HG03135 (cell line): ENCODE measurements around the gene EXOC3.

Experiments
- ATAC-seq: cut with Tn5 transposase; IDR thresholded peaks from one replicate; pipeline ENCODE4 v1.9.1; 2021; ENCODE audit warnings: mild to moderate bottlenecking, moderate library complexity; ENCODE audit not compliant: unreplicated experiment

Gene EXOC3

DNA sequence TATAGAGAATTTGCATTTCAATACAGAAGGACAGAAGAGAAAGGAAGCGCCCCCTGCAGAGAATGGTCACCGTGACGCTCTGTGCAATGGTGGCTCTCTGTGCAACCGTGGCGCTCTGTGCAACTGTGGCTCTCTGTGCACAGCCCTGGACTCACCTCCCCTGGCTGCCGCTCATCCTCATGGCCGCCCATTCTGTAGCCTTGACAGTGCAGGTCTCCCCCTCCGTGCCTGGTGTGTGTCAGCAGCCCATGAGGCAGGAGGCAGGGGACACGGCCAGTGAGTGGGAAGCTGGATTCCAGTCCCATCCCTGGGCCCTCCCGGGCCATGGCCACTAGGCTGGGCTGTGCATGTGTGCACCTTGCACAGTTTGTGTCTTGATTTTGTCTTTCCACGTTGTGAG lies 12.0 kb downstream of the EXOC3 start:
- ATAC-seq = no peak

DNA sequence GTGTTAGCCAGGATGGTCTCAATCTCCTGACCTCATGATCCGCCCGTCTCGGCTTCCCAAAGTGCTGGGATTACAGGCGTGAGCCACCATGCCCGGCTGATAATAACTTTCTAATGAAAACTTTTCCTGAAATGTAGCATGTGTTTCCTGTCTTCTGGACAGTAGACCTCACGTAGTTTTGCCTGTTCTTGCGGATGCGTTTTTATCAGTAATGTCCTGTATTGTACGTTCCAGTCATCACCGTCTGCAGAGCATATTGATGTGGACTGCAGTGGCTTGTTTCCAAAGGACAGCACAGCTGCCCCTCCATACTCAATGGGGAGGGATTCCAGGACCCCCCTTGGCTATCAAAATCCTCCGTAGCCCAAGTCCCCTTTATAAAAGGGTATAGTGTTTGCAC lies 12.8 kb downstream of the EXOC3 start:
- no peak for ATAC-seq

DNA sequence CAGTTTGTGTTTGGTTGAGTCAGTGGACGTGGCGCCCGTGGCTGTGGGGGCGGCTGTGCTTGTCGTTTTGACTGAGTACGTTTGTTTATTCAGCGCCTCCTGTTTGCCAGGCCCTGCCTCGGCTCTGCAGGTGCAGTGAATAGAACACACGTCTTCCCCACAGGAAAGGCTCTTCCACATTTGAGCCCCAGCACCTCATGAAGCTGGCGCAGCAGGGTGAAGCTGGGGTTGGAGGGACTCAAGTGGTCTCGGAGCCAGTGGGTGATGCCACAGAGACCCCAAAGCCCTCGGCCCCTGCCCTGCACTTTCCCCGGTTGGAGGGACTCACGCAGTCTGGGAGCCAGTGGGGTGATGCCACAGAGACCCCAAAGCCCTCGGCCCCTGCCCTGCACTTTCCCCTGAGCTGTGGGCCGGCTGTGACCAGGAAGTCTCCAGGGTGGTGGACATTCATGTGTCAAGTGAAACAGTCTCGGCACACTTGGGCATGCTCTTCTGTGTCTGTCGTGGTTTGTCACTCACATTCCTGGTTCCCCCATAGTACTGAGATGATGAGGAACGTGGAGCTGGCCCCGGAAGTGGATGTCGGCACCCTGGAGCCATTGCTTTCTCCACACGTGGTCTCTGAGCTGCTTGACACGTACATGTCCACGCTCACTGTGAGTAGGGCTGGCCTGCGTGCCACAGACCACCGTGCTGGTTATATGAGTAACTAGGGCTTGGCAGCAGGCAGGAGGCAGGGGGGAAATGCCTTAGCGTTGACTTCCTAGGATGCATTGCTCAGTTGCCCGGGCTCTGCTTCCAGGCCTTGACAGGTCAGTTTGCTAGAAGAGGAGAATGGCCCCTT lies 13.6 kb downstream of the EXOC3 start:
- no peak for ATAC-seq

DNA sequence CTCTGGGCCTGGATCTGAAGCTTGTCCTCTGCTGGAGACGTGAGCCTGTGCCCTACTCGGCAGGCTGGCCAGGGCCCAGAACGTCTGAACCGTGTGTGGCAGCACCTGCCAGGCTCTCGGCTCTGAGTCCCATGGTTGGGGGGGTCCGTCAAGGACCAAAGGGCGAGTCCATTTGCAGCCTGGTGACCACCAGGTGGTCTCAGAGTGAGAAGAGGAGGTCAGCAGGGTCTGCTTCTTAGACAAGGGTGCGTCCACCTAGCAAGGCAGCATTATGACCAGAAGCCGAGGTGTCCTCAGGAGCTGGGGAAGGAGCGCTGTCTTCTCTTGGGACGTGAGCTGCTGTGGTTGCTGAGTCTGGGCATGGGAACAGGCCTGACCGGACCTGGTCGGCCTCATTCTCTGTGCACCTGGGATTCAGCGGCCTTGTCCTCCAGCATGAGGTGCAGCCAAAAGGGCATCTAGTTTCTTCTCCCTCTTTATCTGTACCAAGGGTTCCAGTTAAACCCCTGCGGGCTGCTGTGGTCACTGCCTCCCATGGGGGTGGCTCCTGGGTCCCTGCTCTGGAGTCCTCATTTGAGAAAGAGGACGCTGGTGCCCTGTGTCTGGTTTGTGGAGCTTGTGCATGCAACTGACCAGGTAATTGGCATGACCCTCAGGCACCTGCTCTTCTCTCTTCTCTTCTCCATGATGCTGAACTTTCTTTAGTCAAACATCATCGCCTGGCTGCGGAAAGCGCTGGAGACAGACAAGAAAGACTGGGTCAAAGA lies 14.4 kb downstream of the EXOC3 start:
- no peak for ATAC-seq

DNA sequence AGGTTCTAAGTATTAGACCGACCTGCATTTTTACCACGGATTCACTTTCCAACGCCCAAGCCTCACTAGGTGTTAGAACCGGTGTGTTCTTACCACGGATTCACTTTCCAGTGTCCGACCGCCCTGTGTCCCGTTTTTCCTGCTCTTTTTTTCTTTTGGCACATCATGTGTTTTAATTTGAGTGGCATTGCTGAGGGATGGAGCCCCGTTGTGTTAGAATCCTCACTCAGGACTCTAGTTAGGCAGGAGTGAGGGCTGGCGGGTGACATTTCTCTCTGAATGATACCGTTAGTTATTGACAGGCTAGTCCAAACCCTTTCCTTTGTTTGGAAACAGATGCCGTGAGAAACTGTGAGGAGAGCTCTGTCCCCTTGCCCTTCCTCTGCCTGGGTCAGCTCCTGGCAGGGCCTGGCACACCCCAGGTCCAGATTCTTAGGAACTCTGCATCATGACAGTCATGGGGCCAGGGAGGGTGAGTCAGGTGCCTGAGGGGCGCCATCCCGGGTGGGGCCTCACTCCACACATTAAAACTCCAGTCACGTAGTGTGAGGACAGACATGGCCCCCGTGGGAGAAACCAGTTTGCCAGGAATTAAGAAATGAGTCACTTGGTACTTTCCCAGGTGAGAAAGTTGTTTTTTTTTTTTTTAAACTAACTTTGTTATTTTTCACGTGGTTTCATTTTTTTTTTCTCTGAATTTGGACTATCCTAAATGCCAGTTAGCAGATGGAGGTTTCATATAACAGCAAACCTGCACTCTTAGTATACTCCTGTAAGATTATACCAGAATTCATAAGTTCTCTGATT lies 15.8 kb downstream of the EXOC3 start:
- peak; percentile 46 for ATAC-seq

DNA sequence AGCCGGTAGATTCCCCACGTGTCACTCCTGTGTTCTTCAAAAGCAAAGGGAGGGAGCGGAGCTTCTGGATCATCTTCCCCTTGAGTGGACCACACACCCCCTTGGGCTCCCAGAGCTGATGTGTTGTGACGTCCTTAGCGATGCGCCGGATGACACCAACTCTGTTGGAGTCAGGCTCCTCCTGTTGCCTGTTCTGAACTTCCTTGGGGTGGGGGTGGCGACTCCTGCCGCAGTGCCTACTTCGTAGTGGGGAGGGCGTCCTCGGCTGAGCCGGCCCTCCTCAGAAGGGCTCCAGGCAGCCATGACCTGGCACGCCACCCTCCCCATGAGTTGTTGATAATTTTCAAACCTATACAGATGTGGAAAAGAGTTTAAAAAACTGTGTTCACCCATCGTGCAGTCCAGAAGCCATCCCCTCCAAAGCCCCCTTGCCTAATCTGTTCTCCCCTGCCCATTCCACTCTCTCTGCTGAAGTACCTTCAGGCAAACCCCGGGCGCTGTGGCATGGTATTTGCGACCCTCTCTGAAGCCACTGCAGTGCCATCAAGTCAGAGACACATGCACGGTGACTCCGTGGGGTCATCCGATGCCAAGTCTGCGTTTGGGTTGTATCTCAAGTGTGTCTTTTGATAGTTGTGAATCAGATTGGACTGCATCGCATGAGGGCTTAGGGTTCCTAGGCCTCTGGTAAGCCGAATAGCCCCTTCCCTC lies 16.7 kb downstream of the EXOC3 start:
- ATAC-seq = no peak

DNA sequence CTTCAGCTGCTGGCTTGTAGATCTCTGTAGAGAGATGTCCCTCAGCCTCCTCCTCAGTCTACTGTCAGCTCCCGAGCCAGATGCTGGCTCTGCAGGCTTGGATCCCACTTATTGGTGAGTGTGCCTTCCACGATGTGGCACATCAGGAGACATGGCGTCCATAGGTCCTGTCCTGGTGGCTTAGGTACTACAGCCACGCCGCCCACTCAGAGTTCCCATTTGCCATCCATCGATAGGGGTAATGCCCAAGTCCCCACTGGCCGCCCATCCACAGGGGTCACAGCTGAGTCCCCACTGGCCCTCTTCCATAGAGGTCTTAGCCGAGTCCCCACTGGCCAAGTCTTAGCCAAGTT lies 17.3 kb downstream of the EXOC3 start:
- ATAC-seq = no peak

DNA sequence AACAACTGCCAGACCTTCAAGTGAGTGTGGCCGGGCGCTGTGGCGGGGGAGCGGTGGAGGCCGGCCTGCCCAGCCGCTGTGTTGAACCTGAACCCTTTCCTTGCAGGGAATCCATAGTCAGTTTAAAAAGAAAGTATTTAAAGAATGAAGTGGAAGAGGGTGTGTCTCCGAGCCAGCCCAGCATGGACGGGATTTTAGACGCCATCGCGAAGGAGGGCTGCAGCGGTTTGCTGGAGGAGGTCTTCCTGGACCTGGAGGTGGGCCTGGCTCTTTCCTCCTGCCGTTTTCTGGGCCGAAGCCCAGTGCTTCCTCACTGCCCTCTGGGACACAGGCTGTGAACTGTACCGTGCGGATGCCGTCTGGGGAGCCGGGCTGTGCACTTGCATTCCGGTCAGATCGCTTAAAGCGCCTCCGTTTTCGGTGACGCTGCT lies 19.1 kb downstream of the EXOC3 start:
- ATAC-seq = no peak

DNA sequence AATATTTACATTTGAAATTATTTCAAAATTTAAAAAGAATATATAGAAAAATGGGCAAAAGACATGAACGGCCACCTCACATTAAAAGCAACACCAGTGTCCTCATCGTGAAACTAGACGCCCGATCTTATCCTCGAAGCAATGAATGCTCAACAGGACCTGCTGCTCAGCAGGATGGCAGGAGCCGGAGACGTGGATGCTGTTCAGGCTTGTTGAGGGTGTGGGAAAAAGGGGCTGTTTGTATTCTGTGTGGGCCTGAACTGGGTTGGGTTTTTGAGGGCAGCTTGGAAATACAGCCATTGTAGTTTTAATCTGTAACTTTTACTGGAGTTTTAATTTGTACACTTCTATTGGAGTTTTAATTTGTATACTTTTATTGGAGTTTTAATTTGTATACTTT lies 20.3 kb downstream of the EXOC3 start:
- no peak for ATAC-seq

DNA sequence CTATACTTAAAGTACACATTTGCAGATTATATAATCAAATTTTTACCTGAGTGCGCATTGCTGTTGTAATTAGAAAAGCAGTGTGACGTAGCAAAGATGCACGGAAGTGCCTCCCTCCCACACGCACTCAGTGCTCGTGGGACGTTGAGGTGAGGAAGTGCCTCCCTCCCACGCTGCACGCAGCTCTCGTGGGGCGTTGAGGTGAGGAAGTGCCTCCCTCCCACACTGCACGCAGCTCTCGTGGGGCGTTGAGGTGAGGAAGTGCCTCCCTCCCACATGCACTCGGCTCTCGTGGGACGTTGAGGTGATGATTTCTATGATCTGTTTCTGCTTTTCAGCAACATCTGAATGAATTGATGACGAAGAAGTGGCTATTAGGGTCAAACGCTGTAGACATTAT lies 21.0 kb downstream of the EXOC3 start:
- no peak for ATAC-seq

DNA sequence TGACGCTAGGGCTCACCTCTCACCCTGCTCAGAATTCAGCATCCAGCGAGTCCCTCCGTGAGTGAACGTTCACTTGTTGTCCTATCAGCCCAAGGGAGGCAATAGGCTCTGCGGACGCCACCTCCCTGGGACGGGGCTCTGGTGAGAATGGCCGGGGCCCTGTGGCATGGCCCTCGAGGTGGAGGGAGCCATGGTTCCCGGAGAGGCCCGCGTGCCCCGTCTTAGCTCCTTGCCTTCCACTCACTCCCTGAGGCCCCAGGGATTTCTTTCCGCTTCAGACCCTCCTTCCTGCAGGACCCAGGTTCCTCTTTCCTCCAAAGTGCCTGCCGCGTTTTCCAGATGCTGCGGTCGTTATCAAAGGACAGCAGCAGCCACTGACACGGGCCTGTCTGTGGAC lies 21.5 kb downstream of the EXOC3 start:
- ATAC-seq = no peak

DNA sequence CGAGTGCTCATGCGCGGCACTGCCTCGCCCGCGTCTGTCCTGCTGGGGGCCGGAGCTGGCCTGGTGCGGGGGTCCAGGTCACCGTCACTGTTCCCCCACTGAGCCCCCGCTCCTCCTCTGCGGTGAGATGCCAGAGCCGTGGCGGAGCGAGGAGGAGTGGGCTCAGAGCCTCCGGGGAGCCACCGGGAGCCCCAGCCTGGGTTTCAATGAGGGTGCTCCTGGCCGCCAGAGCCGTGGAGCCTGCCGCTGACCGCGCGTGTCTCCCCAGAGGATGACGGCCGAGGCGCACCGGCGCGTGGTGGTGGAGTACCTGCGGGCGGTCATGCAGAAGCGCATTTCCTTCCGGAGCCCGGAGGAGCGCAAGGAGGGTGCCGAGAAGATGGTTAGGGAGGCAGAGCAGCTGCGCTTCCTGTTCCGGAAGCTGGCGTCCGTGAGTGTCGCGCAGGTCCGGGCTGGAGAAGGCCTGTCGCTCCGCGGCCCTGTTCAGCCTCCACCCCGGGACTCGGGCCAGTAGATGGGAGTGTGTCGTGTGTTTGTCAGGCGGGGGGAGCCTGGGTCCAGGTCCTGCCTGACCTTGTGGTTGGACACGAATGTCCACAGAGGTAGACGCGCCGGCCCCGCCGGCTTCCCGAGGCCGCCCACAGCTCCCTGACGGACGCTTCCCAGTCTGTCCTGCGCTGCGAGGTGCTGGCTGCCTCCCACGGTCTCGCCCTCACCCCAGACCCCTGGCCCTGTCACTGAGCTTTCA lies 22.0 kb downstream of the EXOC3 start:
- ATAC-seq = no peak

DNA sequence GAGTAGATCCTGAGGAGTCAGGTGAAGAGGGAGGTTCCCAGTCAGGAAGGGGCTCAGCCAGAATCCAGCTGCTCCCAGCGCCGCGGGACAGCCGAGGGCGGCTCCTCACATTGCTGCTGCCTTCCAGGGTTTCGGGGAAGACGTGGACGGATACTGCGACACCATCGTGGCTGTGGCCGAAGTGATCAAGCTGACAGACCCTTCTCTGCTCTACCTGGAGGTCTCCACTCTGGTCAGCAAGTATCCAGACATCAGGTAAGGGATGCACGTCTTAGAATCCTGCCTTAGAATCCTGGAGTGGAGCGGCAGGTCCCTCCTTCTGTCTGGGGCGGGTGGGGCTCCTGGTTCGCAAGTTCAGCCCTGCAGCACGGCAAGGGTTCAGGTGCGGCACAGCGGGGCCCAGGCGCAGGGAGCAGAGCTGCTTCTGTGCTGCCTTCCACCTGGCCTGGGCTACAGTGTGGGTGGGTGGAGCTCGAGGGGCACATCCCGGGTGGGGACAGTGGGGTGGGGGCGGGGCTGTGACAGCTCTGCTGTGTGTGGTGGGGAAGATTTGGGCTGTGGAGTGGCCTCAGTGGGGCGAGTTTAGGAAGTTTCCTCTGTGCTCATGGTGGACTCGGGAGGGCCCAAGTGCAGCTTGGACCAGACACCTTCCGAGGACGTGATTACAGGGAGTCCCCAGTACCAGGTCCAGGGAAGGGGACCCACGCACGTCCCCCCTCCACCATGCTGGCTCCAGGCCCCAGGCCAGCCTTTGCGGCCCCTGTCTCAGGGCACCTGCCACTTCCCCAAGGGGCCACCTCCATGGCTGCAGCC lies 22.8 kb downstream of the EXOC3 start:
- ATAC-seq = no peak

DNA sequence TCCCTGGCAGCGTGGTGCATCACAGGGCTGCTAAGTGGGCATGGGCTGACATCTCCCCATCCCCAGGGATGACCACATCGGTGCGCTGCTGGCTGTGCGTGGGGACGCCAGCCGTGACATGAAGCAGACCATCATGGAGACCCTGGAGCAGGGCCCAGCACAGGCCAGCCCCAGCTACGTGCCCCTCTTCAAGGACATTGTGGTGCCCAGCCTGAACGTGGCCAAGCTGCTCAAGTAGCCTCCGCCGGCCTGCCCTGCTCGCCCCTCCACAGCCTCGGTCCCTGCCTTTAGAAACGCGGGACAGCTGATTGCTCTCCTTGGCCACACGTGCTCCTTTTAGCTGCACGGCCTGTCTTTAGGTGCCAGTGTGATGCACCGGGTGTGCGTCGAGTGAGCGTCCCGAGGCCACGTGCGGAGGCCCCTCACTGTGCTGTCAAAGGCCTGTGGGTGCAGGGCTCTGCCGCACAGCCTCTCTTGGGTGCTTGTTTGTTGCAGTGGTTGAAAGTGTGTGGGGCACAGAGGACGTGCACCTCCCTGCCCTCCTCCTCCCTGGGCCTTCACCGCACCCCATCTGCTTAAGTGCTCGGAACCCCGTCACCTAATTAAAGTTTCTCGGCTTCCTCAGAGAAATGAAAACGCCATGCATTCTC lies 23.8 kb downstream of the EXOC3 start:
- no peak for ATAC-seq

DNA sequence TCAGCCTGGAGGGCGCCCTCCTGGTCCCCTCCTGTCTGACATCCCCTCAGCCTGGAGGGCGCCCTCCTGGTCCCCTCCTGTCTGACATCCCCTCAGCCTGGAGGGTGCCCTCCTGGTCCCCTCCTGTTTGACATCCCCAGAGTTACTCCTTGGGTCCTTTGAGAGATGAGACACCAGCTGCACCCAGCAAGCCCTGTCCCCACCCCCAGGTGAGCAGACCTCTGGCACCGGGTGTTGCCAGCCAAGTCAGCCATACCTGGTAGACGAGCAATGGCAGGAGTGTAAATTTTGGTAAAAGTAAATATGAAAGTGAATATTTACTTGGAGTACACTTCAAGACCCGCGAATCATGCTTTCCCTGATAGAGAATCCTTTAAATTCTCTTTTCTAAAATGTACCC lies 25.4 kb downstream of the EXOC3 start:
- ATAC-seq = no peak

DNA sequence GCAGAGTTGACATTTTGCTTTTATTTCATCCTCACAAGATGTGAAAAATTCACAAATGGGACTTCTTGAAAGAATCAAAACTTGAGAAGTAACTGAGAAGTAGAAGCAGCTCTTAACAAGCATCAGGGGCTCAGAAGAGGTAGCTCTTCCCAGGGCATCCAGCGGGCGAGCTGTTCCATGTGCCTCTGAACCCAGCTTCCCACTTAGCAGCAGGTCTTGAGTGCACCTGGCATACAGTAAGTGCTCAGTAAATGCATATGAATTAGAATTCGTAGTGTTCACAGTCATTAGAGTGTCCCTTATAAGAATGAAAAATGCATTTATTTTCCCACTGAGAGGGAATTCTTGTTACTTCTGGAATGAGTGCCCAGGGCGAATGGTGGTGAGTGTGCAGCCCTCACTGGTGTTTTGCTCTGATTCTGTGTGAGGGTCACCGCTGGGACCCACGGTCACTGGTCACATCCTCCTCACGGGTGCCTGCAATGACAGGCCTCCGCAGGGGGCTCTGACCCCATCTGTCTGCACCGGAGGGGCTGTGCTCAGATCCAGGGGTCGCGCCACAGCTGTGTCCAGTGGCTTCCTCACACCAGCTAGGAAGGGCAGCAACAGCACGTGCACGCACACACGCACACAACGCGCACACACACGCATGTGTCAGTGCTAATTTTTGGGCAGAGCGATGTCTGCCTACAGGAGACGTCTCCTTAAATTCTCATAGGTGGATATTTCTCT lies 26.9 kb downstream of the EXOC3 start:
- no peak for ATAC-seq

DNA sequence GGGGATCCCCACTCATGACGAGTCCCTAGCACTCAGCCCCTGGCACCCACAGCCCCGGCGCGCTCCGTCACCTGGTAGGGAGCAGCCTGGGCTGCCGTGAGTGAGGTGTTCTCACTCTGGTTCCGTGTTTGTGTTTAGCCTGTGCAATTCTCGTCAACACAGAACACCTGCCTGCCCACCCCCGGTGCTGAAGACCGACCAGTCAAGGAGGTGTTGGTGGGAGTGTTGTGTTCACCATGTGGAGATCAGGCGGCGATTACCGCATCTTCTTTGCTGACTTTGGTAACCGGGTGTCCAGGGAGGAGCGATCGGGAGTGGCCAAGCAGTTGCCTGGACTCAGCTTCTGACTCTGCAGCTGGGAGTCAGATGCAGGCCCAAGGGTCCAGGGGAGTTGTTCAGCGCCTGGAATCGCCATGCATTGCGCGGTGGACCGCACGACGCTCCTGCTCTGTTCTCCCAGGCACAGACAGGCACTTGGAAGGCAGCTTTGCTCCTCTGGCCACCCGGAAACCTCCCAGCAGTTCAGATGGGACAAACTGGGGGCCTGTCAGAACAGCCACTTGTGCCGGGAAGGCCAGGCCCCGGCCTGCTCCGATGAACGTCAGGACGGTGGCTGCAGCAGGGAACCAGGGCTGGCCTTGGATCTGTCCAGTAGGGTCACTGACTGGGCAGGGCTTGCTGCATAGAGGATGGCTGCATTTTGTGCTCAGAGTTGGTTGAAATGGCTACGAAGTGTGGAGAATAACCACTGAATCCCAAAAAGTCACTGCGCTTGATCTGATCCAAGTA lies 28.2 kb downstream of the EXOC3 start:
- no peak for ATAC-seq

DNA sequence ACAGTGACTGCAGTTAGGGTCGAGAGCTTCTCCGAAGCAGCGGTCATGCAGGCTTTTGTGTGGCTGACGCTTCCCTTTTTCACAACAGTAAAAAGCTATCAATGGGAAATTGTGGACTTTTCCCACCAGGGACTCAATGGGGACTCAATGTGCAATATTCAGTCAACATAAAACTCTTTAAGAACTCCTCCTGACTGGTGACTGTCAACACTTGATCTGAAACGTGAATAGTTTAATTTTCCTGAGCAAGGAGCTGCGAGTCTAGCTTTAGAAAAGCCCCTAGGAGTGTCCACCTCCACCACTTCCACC lies 28.7 kb downstream of the EXOC3 start:
- no peak for ATAC-seq
